Stomach (tissue), 9 donors: Measurements from ENCODE around the gene CRABP1. TPM values are rescaled to one million over a fixed set of nuclear protein-coding genes. Genes with fewer than 3 reads are reported as not detected.
A peak's percentile ranks its signal among the peaks of the same experiment; 100 is the strongest.

Experiments
- DNase-seq, 2 donors: peaks; one replicate each; pipeline versions ENCODE4 v3.0.0 to v3.0.0-alpha.2; 2013 to 2019
- H3K27ac ChIP-seq, 5 donors: fragments of 200-600 bp in 4 of 5; sonication (generic) in 4 of 5; one replicate each; pipeline ENCODE4 v1.5.1; 2013 to 2019; ENCODE audit warnings: mild to moderate bottlenecking in 1 of 5, moderate library complexity in 1 of 5
- H3K27me3 ChIP-seq, 3 donors: fragments of 200-600 bp; sonication (generic); one replicate each; pipeline ENCODE4 v1.5.1; 2017 to 2019; ENCODE audit warnings: mixed run types in 1 of 3
- H3K36me3 ChIP-seq, 4 donors: fragments of 200-600 bp; sonication (generic); 1 replicate in 3 of 4; 2 replicates in 1 of 4; pipeline ENCODE4 v1.5.1; 2016 to 2019
- H3K4me1 ChIP-seq, 4 donors: fragments of 200-600 bp; sonication (generic); one replicate each; pipeline ENCODE4 v1.5.1; 2016 to 2019
- H3K4me3 ChIP-seq, 4 donors: fragments of 200-600 bp; sonication (generic) in 3 of 4; one replicate each; pipeline ENCODE4 v1.5.1; 2016 to 2019; ENCODE audit warnings: mild to moderate bottlenecking in 1 of 4
- H3K9me3 ChIP-seq, 4 donors: fragments of 200-600 bp; sonication (generic); one replicate each; pipeline ENCODE4 v1.5.1; 2016 to 2019
- CTCF ChIP-seq, 7 experiments: fragments of 450-650 bp in 4 of 7; fragments of 200-600 bp in 3 of 7; sonication (generic) in 3 of 7; IDR thresholded peaks; one replicate each; pipeline ENCODE4 v1.5.1; 2016 to 2019; ENCODE audit warnings: antibody characterized with exemption in 7 of 7, control low read depth in 2 of 7, mild to moderate bottlenecking in 1 of 7
- EP300 ChIP-seq: sonication (generic); formaldehyde crosslinking; IDR thresholded peaks from one replicate; pipeline ENCODE4 v1.6.1; 2017; ENCODE audit warnings: antibody characterized with exemption
- POLR2A ChIP-seq, 4 donors: fragments of 450-650 bp; IDR thresholded peaks; one replicate each; pipeline ENCODE4 v1.6.1; 2016; ENCODE audit warnings: antibody characterized with exemption in 4 of 4, control low read depth in 2 of 4, mild to moderate bottlenecking in 1 of 4, moderate library complexity in 1 of 4
- POLR2AphosphoS5 ChIP-seq, 3 donors: sonication (generic); formaldehyde crosslinking; IDR thresholded peaks; one replicate each; pipeline ENCODE4 v1.6.1; 2016; ENCODE audit warnings: antibody characterized with exemption in 3 of 3
- WGBS, 5 donors: extraction: QIAGEN DNeasy Blood & Tissue Kit in 3 of 5; methylation state at CpG; one replicate each; pipeline versions ENCODE4 v1.1.5 to v1.1.7; 2013 to 2018; 5-methylcytosine and 5-hydroxymethylcytosine counted together
- intact Hi-C: fragments of 100-400 bp; cut with DNase I; formaldehyde crosslinking; loops from one replicate; pipeline ENCODE4 v1.15.1; 2023; ENCODE audit warnings: low total_unique reads
- polyA plus RNA-seq, 3 donors: library from polyadenylated mRNA; stranded (reverse); fragments of 200-250 nt; gene quantifications; one replicate each; pipeline ENCODE4 v1.2.3, GENCODE V29; 2013
- total RNA-seq, 5 donors: library from RNA; depleted of rRNA; stranded (reverse); fragments of >200 nt; gene quantifications; one replicate each; pipeline versions ENCODE4 v1.1.0 to v1.2.3, GENCODE V29; 2014 to 2016
- donor health status: healthy with polysubstance abuse.
- donor health status: Bipolar disorder and iron deficiency.
- donor health status: healthy.

CRABP1 gene
- total and polyA plus RNA-seq, 8 donors, result 0.62 to 4.9 (median 2.8) TPM; not detected in 5

DNA sequence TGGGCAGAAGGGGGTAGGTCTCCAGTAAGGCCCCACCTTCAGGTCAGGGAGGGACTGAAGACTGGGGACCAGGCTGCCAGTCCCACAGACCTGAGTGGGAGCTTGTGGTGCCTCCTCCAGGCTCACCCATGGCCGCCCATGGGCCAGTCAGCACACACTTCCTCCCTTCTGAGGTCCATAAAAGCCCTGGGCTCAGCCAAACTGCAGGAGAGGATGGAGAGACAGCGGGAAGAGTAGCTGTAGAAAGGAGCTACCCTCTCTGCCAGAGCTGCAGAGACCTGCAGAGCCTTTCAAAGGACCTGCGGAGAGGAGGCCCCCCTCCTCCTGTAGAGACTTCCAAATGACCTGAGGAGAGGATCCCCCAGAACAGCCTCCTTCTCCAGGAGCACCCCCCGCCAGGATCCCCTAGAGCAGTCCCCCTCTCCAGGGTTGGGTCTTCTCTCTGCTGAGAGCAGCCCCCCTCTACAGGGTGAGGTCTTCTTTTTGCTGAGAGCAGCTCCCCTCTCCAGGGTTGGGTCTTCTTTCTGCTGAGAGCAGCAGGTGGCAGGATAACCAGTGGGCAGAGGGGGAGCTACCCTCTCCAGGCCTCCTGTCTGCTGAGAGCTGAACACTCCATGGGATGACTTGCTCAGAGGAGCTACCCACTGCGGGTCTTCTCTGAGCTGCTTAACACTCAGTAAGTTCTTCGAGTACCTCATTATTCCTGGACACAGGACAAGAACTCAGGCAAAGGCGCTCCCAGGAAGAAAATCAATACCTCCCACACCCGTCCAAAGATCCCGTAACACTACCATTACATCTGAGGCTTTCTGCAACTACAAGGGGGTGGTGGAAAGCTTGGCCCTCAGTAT is 35.7 kb upstream of the CRABP1 start:
- DNase-seq, result peak in 1 of 2 donors; percentile 20
- no peaks in the 10 kb centered on the region for H3K36me3 ChIP-seq
- peaks cover 0 to 14% (median 2%) of the 10 kb centered on the region in 4 donors for H3K4me1 ChIP-seq
- peaks cover 0 to 57% (median 8%) of the 10 kb centered on the region in 3 donors for H3K27me3 ChIP-seq
- TF ChIP-seq POLR2AphosphoS5 (IDR thresholded peaks at IDR 0.05), result no peak
- TF ChIP-seq POLR2A (IDR thresholded peaks at IDR 0.05), result no peak
- TF ChIP-seq EP300, result no peak
- no peak for TF ChIP-seq CTCF (IDR thresholded peaks at IDR 0.05)
- H3K9me3 ChIP-seq, result no peaks in the 10 kb centered on the region
- H3K4me3 ChIP-seq, result no peak overlapping the region
- intact Hi-C loops, result no loop called here
- no peak overlapping the region for H3K27ac ChIP-seq
- 72 to 84% (median 80%) methylated on average over 7 to 9 of the region's 9 CpGs for WGBS, 5 donors

GRCh38 chr15:78306176-78306774 is 33.9 kb upstream of the CRABP1 start:
- Histone ChIP-seq H3K9me3 (no peaks in the 10 kb centered on the region), H3K4me1 (peaks cover 0 to 9% (median 2%) of the 10 kb centered on the region in 4 donors), H3K36me3 (no peaks in the 10 kb centered on the region), H3K27me3 (peaks cover 0 to 59% (median 8%) of the 10 kb centered on the region in 3 donors), H3K27ac (no peak overlapping the region), H3K4me3 (no peak overlapping the region)
- no peak for TF ChIP-seq CTCF (IDR thresholded peaks at IDR 0.05)
- no peak for TF ChIP-seq POLR2A (IDR thresholded peaks at IDR 0.05)
- TF ChIP-seq POLR2AphosphoS5 (IDR thresholded peaks at IDR 0.05), result no peak
- TF ChIP-seq EP300, result no peak
- WGBS, 5 donors, result 71 to 83% (median 73%) methylated on average over 3 of the region's 3 CpGs
- intact Hi-C loops, result no loop called here
- DNase-seq, result no peak

GRCh38 chr15:78307976-78308375 is 32.2 kb upstream of the CRABP1 start:
- peaks cover 0 to 61% (median 8%) of the 10 kb centered on the region in 3 donors for H3K27me3 ChIP-seq
- intact Hi-C loops, result no loop called here
- peaks cover 0 to 9% (median 2%) of the 10 kb centered on the region in 4 donors for H3K4me1 ChIP-seq
- H3K36me3 ChIP-seq, result no peaks in the 10 kb centered on the region
- WGBS, 5 donors, result 48 to 53% (median 49%) methylated on average over 6 of the region's 6 CpGs
- TF ChIP-seq POLR2AphosphoS5 (IDR thresholded peaks at IDR 0.05), result no peak
- no peak for TF ChIP-seq EP300
- no peak for TF ChIP-seq POLR2A (IDR thresholded peaks at IDR 0.05)
- no peak for TF ChIP-seq CTCF (IDR thresholded peaks at IDR 0.05)
- no peaks in the 10 kb centered on the region for H3K9me3 ChIP-seq
- no peak overlapping the region for H3K4me3 ChIP-seq
- no peak overlapping the region for H3K27ac ChIP-seq
- DNase-seq, result peak in 1 of 2 donors; percentile 9

DNA sequence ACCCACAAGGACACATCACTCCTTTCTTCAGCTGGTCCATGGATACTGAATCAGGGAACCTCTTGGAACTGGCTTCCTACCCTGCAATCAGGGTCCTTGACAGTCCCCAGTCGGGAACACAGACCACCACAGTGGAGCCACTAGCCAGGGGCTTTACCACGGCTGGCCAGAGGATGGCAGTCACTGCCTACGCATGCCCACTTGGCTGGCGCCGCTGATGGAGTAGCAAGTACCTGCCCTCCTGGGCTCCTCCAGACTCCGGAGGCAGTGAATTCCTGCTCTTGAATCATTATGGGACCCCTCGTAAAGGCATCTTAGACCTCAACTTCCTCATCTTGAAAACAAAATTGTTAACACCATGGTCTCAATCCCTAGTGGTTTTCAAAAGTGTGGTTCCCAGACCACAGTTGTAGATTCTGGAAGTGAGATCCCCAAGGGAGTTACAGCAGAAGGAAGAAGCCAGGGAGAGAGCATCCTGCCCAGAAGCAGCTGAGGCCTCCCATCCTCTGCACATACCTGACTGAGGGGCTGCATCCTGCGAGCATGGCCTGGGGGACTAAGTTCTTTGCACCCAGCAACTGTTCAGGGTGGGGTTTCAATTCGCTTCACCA is 31.6 kb upstream of the CRABP1 start:
- 14 to 22% (median 20%) methylated on average over 8 to 9 of the region's 9 CpGs for WGBS, 5 donors
- intact Hi-C loops, result no loop called here
- Histone ChIP-seq H3K4me3 (no peak overlapping the region), H3K27me3 (peaks cover 0 to 64% (median 8%) of the 10 kb centered on the region in 3 donors), H3K36me3 (no peaks in the 10 kb centered on the region), H3K27ac (no peak overlapping the region), H3K4me1 (peaks cover 0 to 9% (median 2%) of the 10 kb centered on the region in 4 donors), H3K9me3 (no peaks in the 10 kb centered on the region)
- TF ChIP-seq CTCF (IDR thresholded peaks at IDR 0.05), result peak in 5 of 7 experiments; percentile 60 to 82 (median 76)
- TF ChIP-seq POLR2AphosphoS5 (IDR thresholded peaks at IDR 0.05), result no peak
- DNase-seq, result peak; percentile 79 to 89
